ENCODE results near the gene TAF4.
A peak's percentile ranks its signal among the peaks of the same experiment; 100 is the strongest.
"Not testable (repeated sequence)": the region's sequence is repeated elsewhere in the genome, so short reads cannot be mapped to it uniquely, and the experiment has no call there.

Gene TAF4, protein sequence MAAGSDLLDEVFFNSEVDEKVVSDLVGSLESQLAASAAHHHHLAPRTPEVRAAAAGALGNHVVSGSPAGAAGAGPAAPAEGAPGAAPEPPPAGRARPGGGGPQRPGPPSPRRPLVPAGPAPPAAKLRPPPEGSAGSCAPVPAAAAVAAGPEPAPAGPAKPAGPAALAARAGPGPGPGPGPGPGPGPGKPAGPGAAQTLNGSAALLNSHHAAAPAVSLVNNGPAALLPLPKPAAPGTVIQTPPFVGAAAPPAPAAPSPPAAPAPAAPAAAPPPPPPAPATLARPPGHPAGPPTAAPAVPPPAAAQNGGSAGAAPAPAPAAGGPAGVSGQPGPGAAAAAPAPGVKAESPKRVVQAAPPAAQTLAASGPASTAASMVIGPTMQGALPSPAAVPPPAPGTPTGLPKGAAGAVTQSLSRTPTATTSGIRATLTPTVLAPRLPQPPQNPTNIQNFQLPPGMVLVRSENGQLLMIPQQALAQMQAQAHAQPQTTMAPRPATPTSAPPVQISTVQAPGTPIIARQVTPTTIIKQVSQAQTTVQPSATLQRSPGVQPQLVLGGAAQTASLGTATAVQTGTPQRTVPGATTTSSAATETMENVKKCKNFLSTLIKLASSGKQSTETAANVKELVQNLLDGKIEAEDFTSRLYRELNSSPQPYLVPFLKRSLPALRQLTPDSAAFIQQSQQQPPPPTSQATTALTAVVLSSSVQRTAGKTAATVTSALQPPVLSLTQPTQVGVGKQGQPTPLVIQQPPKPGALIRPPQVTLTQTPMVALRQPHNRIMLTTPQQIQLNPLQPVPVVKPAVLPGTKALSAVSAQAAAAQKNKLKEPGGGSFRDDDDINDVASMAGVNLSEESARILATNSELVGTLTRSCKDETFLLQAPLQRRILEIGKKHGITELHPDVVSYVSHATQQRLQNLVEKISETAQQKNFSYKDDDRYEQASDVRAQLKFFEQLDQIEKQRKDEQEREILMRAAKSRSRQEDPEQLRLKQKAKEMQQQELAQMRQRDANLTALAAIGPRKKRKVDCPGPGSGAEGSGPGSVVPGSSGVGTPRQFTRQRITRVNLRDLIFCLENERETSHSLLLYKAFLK

DNA sequence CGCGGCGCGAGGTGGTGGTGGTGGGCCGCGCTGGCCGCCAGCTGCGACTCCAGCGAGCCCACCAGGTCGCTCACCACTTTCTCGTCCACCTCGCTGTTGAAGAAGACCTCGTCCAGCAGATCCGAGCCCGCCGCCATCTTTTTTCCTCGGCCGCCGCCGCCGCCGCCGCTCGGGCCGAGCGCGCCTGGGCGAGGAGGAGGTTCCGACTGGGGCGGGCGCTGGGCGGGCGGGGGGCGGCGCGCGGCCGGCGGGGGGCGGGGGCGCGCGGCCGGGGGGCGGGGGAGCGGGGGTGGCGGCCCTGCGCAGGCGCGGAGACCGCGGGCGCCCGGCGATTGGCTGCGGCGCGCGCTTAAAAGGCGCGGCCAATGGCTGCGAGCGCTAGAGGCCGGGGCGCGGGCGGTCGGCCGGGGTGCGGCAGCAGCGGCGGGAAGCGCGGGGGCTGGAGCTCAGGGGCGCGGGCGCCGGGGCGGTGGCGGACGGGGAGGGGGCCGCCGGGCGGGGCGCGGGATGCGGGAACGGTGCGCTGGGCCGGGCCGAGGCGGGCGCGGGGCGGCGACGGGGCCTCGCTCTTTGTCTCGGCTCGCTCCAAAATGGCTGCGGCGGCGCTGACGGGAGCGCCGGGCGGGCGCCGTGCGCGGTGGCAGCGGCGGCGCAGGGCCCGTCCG lies at the start of gene TAF4:
Gene TAF4, minus strand, starts transcription at position 208 of the 665 bp plus-strand sequence. Its CDS starts 71 bp downstream, at position 137.
- DNase-seq, result peak; percentile 62

DNA sequence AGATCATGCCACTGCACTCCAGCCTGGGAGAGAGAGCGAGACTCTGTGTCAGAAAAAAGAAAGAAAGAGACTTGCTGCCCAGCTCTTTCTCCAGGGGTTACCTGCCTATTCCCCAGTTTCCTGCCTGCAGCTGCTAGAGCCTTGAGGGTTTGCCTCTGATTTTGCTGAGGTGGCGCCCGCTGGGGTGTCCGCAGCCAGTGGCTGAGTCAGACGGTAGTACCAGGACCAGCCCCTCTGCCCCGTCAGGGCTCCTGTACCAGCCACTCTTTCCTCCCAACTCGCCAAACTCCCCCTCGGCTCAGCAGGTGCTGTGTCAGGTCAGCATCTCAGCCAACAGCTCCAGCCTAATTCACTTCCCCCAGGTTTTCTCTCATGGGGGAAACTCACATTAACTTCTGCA lies 49.2 kb upstream of the TAF4 start:
- DNase-seq, result no peak

DNA sequence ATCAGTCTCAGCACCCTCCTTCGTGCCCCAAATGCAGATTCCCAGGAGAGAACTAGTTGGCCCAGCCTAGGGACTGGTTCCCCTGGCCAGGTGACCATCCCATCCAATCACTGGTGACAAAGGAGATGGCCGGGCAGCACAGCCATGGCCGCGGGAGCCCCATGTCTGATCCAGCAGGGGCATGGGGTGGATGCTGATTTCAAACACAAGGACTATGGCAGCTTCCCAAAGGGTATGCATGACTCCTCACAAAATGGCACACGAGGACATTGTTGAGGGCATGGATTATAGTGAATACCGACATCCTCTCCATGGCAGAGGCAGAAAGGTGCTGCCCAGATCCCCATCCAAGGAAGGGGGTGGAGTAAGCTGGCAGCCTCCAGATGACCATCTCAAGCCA lies 46.7 kb upstream of the TAF4 start:
- DNase-seq, result no peak

DNA sequence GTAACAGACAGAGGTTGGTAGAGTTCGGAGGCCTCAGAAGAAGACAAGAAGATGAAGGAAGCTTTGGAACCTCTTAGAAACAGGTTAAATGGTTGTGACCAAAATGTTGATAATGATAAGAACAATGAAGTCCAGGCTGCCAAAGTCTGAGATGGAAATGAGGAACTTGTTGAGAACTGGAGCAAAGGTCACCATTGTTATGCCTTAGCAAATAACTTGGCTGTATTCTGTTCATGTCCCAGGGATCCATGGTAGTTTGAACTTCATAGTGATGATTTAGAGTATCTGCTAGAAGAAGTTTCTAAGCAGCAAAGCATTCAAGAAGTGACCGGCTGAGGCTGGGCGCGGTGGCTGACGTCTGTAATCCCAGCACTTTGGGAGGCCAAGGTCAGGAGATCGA lies 45.5 kb upstream of the TAF4 start:
- no peak for DNase-seq

DNA sequence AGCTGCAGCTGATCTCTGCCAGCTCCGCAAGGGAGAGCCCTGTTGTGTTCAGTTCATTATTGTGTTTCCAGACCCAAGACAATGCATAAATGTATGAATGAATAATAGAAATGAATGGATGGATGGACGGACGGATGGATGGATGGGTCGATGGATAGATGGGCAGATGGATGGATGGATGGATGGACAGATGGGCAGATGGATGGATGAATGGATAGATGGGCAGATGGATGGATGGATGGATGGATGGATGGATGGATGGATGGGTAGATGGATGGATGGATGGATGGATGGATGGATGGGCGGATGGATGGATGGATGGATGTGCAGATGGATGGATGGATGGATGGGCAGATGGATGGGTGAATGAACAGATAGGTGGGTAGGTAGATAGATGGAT lies 39.9 kb upstream of the TAF4 start:
- DNase-seq, result no peak

DNA sequence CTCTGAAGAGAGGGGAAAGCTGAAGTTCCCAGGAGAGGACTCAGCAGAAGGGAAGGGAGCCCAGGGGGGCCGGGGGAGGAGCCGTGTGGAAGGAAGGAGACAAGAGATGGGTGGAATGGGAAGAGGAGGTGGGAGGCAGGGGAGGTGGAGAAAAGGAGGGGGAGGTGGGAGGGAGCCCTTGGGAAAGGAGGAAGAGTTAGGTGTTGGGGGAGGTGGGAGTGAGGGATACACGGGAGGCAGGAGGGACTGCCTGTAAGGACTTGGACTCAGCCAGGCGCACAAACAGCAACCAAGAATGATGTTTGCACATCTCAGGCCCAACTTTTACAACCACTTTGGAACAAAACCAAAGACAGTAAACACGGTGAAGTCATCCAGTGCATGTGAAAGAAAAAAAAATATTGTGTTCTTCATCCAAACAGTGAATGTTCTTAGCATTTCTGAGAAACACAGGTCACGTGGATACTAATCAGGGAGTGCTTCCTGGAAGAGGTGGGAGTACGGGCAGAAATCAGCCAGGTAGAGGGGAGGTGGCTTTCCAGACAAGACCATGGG lies 39.2 kb upstream of the TAF4 start:
- DNase-seq, result no peak

DNA sequence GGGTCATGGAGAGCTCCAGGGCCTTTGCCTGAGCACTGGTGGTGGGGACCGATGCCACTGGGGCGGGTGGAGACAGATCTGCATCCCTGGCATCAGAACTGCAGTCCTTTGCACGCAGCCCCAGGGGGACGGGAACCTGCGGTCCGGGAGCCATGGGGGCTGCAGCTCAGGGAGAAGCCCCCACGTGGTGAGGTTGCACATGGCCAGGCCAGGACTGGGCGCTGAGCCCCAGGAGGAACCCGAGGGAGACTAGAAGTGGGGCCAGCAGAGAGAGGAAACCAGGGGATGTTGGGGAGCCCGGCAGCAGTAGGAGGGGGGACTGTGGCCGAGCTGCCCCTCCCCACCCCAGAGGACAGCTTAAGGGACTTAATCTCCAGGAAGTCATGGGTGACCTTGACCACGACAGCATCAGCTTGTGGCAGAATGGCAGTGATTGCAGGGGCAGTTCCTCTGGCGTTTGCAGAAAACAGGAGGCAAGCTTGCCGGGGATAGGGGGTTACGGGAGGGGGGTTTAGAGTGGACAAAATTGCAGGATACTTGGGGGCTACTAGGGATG lies 38.6 kb upstream of the TAF4 start:
- DNase-seq, result no peak

DNA sequence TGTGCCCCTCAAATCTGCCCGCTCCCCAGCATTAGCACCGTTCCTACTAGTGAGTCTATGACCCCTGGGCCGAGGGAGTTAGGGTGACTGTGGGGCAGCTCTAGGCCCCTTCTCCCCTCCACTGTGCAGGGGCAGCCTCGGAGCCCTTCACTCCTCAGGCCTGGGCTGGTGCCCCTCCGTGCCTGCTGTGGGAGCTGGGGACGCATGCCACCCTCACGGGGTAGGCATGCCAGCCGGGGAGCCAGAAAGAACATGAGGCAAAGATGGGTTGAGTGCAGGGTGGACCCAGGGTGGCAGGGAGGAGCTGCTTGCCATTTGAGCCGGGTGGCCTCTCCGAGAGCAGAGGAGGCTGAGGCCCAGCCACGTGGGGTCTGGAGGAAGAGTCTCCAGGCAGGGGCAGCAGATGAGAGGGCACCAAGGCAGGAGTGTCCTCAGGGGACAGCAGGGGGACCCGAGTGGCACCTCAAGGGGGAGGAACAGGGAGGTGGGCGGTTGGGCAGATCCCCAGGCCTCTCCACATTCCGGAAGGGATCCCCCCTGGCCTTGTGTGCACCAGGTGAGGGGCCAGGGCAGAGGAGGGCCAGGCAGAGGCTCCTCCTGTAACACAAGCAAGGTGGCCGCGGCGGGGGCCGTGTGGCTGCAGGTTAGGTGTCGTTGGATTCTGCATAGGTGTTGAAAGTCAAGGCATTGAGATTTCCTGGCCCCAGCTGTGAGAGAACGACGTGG lies 38.0 kb upstream of the TAF4 start:
- DNase-seq, result no peak

DNA sequence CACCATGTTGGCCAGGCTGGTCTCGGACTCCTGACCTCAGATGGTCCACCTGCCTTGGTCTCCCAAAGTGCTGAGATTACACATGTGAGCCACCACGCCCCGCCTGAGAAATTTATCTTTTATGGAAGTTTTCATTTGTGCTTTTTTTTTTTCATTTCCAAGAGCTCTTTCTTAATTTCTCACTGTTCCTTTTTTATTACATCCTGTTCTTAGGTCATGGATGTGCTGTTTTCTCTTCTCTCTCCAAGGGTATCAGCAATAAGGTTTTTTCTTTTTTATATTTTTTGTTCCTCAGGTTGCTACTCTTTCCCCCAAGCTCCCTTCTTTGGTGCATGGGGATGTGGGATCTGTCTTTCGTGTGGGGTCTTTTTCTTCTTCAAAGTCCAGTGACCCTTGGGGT lies 35.4 kb upstream of the TAF4 start:
- DNase-seq, result no peak

DNA sequence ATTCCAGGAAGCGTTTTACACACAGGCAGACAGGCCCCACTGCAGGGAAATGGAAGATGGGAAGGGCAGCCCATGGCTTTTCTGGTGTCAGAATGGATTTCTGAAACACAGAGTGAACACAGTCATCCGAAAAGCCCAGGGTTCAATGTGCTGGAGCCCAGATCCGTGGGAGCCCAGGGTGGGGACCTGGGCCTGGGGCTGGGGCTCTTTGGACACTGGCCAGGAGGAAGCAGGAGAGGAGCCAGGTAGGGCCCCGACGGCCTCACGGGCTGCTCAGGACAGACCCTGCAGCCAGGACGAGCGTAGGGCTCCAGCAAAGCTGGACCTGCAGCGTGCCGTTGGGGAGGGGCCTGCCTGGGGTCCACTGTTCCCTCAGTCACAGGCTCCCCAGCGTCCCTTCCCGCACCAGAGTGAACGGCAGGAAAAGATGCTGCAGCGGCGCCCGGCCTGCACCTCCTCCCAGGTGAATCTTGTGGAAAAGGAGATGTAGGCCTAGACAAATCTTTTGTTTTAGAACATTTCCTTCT lies 32.3 kb upstream of the TAF4 start:
- no peak for DNase-seq

DNA sequence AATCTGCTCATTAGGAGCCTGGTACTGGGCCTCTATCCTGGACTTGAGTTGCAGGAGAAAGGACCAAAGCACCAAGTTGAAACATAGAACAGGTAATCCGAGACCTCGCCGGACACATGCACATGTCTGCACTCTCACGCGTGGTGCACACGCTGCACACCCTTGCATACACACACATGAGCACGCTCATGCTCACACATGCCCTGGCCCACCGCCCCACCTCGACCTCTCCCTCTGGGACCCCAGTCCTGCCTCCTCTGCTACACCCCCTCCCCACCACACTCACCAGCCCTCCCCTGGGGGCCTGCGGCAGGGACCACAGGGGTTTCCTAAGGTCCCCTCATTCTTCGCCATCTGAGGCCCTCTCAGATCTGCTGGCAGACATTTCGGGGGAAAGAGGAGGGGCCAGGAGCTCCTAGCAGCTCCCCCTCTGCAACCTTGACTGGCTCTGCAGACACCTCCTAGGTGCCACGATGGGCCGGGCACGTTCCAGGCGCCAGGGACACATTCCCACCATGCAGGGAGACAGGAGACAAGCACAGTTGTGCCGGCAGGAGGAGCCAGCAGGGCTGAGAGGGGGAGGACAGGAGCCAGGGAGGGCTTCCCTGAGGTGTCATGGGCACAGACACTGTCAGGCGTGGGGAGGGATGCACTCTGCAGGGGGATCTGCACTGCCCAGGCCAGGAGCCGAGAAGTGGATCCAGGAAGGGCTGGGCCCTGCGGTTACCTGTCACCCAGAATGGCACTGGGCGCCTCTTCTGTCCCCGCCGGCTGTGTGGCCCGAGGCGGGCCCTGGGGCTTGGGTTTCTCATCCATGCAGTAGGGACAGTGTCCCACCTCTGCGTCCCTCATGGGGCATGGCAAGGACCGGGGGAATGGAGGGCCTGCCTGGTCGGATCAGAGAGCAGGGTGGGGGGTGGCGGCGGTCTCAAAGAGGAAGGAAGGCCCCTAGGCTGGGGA lies 31.0 kb upstream of the TAF4 start:
- DNase-seq, result no peak

DNA sequence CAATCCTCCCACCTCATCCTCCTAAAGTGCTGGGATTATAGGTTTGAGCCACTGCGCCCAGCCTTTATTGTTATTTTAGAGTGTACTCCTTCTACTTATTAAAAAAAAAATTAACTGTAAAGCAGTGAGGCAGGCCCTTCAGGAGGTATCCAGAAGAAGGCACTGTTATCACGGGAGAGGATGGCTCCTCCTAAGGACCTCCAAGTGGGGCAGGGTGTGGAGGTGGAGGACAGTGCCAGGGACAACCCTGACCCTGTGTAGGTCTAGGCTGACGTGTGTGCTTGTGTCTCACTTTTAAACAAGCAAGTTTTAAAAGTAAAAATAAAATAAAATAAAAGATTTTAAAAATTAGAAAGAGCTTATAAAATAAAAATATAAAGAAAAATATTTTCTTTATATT lies 23.7 kb upstream of the TAF4 start:
- no peak for DNase-seq

DNA sequence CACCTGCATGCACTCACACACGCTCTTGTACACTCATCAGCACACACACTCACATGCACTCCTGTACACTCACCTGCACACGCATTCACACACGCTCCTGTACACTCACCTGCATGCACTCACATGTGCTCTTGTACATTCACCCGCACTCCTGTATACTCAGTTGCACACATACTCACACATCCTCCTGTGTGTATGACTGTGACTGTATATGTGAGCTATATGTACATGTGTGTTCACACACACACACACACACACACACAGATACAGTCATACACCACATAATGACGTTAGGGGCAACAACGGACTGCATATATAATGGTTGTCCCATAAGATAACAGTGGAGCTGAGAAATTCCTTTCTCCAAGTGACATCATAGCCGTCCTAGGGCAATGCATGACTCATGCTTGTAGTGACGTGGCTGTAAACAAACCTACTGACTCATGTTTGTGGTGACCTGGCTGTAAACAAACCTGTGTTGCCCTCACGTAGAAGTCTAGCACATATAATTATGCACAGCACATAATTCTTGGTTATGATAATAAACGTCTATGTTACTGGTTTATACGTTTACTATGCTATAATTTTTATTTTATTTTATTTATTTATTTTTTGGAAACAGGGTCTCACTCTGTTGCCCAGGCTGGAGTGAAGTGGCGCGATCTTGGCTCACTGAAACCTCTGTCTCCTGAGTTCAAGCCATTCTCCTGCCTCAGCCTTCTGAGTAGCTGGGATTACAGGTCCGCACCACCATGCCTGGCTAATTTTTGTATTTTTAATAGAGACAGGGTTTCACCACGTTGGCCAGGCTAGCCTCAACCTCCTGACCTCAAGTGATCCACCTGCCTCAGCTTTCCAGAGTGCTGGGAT lies 22.8 kb upstream of the TAF4 start:
- no peak for DNase-seq

DNA sequence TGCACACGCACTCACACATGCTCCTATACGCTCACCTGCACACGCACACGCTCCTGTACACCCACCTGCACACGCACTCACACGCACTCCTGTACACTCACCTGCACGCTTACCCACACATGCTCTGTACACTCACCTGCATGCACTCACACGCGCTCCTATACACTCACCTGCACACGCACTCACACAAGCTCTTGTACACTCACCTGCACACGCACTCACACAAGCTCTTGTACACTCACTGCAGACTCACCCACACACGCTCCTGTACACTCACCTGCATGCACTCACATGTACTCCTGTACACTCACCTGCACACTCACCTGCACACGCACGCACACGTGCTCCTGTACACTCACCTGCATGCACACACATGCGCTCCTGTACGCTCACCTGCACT lies 22.0 kb upstream of the TAF4 start:
- no peak for DNase-seq

DNA sequence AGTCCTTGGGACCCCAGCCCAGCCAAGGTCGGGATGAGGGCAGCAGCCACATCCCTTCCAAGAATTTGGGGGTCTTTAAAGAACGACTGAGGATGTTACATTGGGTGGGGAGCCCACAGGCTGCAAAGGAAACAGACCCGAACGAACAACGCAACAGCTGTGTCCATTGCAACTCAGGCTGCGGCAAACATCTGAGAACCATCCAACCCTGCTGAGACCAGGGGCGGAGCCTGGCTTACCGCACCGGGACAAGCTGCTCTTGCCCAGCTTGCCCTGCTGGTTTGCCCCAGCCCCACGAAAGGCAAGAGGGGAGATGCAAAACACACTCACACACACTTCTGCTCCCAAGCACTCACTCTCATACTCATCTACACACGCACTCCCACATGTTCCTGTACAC lies 21.5 kb upstream of the TAF4 start:
- no peak for DNase-seq

DNA sequence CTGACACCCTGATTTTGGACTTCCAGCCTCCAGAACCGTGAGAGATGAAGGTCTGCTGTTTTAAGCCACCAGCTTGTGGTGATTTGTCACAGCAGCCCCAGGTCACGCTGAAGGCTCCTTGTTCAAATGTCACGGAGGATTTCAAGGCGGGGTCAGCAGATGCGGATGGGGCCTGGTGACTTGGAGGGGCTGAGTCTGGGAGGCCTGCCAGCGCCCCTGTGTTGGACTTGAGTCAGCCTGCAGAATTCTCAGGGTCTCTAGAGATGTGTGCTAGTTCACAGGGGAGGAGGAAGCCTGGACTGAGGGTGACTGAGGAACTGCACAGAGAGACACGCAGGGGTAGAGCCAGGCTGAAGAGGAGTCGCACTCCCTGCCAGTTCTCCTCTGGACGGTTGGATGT lies 19.5 kb upstream of the TAF4 start:
- DNase-seq, result no peak

DNA sequence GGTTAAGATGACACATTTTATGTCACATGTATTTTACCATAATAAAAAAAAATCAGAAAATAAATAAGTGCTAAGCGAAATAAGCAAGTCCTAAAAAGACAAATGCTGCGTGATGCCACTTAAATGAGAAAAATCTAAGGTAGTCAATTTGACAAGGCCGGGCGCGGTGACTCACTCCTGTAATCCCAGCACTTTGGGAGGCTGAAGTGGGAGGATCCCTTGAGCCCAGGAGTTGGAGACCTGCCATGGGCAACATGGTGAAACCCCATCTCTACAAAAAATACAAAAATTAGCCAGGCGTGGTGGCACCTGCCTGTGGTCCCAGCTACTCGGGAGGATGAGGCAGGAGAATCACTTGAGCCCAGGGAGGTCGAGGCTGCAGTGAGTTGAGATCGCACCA lies 18.5 kb upstream of the TAF4 start:
- DNase-seq, result not testable (repeated sequence)

DNA sequence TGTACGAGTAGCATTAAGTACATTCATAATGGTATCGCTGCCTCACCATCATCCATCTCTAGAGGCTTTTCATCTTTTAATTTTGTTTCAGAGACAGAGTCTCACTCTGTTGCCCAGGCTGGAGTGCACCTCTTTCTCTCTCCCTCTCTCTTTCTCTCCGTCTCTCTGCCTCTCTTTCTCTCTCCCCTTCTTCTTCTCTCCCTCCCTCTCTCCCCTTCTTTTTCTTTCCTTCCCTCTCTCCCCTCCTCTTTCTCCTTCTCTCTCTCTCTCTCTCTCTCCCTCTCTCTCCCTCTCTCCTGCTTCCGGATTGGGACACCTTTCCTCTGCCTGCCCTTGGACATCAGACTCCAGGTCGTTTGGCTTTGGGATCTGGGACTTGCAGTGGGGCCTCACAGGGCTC lies 17.6 kb upstream of the TAF4 start:
- DNase-seq, result no peak

DNA sequence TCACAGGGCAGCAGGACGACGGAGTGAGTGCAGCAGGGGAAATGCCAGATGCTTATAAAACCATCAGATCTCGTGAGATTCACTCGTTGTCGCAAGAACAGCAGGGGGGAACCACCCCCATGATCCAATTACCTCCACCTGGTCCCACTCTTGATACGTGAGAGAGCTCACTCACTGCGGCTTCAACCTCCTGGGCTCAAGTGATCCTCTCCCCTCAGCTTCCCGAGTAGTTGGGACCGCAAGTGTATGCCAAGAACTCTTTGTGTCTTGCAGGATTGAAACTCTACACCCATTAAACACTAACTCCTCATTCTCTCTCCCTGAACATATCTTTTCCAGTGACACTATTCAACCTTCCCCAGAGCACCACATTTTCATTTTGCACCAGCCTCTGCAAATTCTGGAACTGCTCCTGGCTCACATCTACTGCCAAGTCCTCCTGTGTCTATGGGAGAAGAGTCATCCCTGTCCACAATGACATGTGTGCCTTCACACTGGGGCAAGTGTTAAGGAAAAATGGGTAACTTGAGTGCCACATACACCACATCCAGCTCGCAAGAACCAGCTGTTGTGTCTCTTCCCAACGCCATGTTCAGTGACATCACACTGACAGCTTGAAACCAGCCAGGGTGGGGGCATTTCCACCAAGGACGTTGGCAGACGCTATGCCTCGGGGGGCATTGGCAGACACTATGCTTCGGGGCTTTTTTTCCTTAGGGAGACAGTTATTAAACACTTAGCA lies 14.7 kb upstream of the TAF4 start:
- DNase-seq, result no peak
